GM21423 (cell line): ENCODE data around the gene CDH12.
"Not testable (repeated sequence)": the region's sequence is repeated elsewhere in the genome, so short reads cannot be mapped to it uniquely, and the experiment has no call there.

Experiments used
- ATAC-seq: cut with Tn5 transposase; IDR thresholded peaks from one replicate; pipeline ENCODE4 v1.9.1; 2021; ENCODE audit warnings: mild to moderate bottlenecking, moderate library complexity; ENCODE audit not compliant: unreplicated experiment

The CDH12 gene

GRCh38 chr5:22774214-22774613, 78.9 kb downstream of the CDH12 start:
- not testable (repeated sequence) for ATAC-seq

GRCh38 chr5:22764736-22765135, 88.4 kb downstream of the CDH12 start:
- no peak for ATAC-seq

- no peak for ATAC-seq
These were observed 95.4 kb downstream of the CDH12 start for GRCh38 chr5:22757776-22758175.

GRCh38 chr5:22754155-22754554, 99.0 kb downstream of the CDH12 start:
- ATAC-seq = no peak

GRCh38 chr5:22751536-22751935, 101.6 kb downstream of the CDH12 start:
- no peak for ATAC-seq

GRCh38 chr5:22736443-22737003, 116.6 kb downstream of the CDH12 start:
- no peak for ATAC-seq

- ATAC-seq = no peak
These were observed 118.2 kb downstream of the CDH12 start for GRCh38 chr5:22734907-22735306.

GRCh38 chr5:22728610-22729009, 124.5 kb downstream of the CDH12 start:
- no peak for ATAC-seq

- ATAC-seq = no peak
These were observed 130.7 kb downstream of the CDH12 start for GRCh38 chr5:22722491-22722890.

- no peak for ATAC-seq
These were observed 131.1 kb downstream of the CDH12 start for GRCh38 chr5:22722056-22722455.

- ATAC-seq = no peak
These were observed 133.3 kb downstream of the CDH12 start for GRCh38 chr5:22719842-22720241.

GRCh38 chr5:22710660-22711059, 142.5 kb downstream of the CDH12 start:
- ATAC-seq = no peak

GRCh38 chr5:22709743-22710142, 143.4 kb downstream of the CDH12 start:
- ATAC-seq = no peak

GRCh38 chr5:22708770-22709328, 144.3 kb downstream of the CDH12 start:
- ATAC-seq = no peak

GRCh38 chr5:22706901-22707300, 146.2 kb downstream of the CDH12 start:
- ATAC-seq = no peak

- no peak for ATAC-seq
These were observed 153.8 kb downstream of the CDH12 start for GRCh38 chr5:22699319-22699718.

GRCh38 chr5:22693121-22693520, 160.0 kb downstream of the CDH12 start:
- ATAC-seq = no peak

GRCh38 chr5:22683050-22683449, 170.1 kb downstream of the CDH12 start:
- no peak for ATAC-seq

GRCh38 chr5:22678886-22679285, 174.3 kb downstream of the CDH12 start:
- ATAC-seq = no peak

GRCh38 chr5:22673131-22673530, 180.0 kb downstream of the CDH12 start:
- no peak for ATAC-seq

- ATAC-seq = no peak
These were observed 183.8 kb downstream of the CDH12 start for GRCh38 chr5:22669345-22669744.

GRCh38 chr5:22665801-22666200, 187.3 kb downstream of the CDH12 start:
- ATAC-seq = no peak

- ATAC-seq = no peak
These were observed 190.0 kb downstream of the CDH12 start for GRCh38 chr5:22663134-22663533.
